HepG2 (cell line): ENCODE measurements around the gene PIK3C2B. TPM values are rescaled to one million over a fixed set of nuclear protein-coding genes. Genes with fewer than 3 reads are reported as not detected.

ENCODE experiments used
- ATAC-seq: fragments of 200-7000 bp; cut with Tn5 transposase; 3 replicates; pipeline ENCODE4 v1.9.1; 2020; ENCODE audit warnings: mild to moderate bottlenecking, moderate library complexity
- BruUV-seq: library from RNA; stranded (reverse); fragments of 400-500 nt; replicated peaks from 2 replicates; lab custom pipeline; 2021; lab: Mats Ljungman, UMichigan
- CTCF ChIA-PET: fragments of 300-600 bp; formaldehyde crosslinking; extraction: SDS; loops from one replicate; lab custom pipeline; 2021; ENCODE audit warnings: low total read pairs, inconsistent platforms, low intra/inter-chr PET ratio; lab: Yijun Ruan, JAX
- POLR2A ChIA-PET: fragments of 350-600 bp; sonication (Branson Sonifier 250); formaldehyde crosslinking; loops from one replicate; lab custom pipeline; 2020; ENCODE audit warnings: antibody characterized with exemption, inconsistent platforms; lab: Yijun Ruan, JAX
- DNase-seq: peaks from one replicate; pipeline ENCODE4 v3.0.0-alpha.2; 2015; ENCODE audit warnings: low spot score
- FAIRE-seq: peaks from 3 replicates; lab custom pipeline; 2011; peaks lifted over from hg19 to GRCh38; lab: Jason Lieb, UNC
- H2AFZ ChIP-seq: one replicate; pipeline ENCODE4 v1.6.1; 2011; ENCODE audit warnings: low read length, inconsistent platforms
- H3K27ac ChIP-seq: fragments of 300-600 bp; 3 replicates; pipeline ENCODE4 v1.8.0; 2011; ENCODE audit warnings: mixed run types, mild to moderate bottlenecking, mixed read lengths, low read length, inconsistent platforms; ENCODE audit not compliant: insufficient read depth; ENCODE audit errors: extremely low read length
- H3K27me3 ChIP-seq, 2 experiments: fragments of 200-600 bp in 1 of 2; 2 replicates in 1 of 2; 3 replicates in 1 of 2; pipeline versions ENCODE4 v1.6.0 to v1.8.0; 2011; ENCODE audit warnings: low read length in 2 of 2, mild to moderate bottlenecking in 2 of 2, moderate library complexity in 2 of 2, inconsistent platforms in 1 of 2; ENCODE audit not compliant: insufficient read depth in 2 of 2, control insufficient read depth in 1 of 2
- H3K36me3 ChIP-seq, 2 experiments: fragments of 200-600 bp in 1 of 2; replicated peaks in 1 of 2; 2 replicates in 1 of 2; 3 replicates in 1 of 2; pipeline versions ENCODE4 v1.5.1 to v1.8.0; 2011; ENCODE audit warnings: low read length in 2 of 2, inconsistent platforms in 1 of 2; ENCODE audit not compliant: insufficient read depth in 2 of 2, control insufficient read depth in 1 of 2
- H3K4me1 ChIP-seq: 2 replicates; pipeline ENCODE4 v1.5.1; 2012; ENCODE audit warnings: low read length, inconsistent platforms; ENCODE audit not compliant: insufficient read depth
- H3K4me2 ChIP-seq: 2 replicates; pipeline ENCODE4 v1.6.0; 2011; ENCODE audit warnings: low read depth, low read length, inconsistent platforms
- H3K4me3 ChIP-seq, 3 experiments: fragments of 200-600 bp in 1 of 3; sonication (generic), shearing (Covaris generic) in 1 of 3; replicated peaks in 1 of 3; 2 replicates each; pipeline ENCODE4 v1.5.1; 2011 to 2016; ENCODE audit warnings: low read length in 3 of 3, inconsistent platforms in 2 of 3, low read depth in 2 of 3, mild to moderate bottlenecking in 2 of 3, control low read depth in 1 of 3, mixed read lengths in 1 of 3; ENCODE audit not compliant: insufficient read depth in 1 of 3
- H3K79me2 ChIP-seq: one replicate; pipeline ENCODE4 v1.6.1; 2011; ENCODE audit warnings: low read length, inconsistent platforms; ENCODE audit not compliant: insufficient read depth
- H3K9ac ChIP-seq: 2 replicates; pipeline ENCODE4 v1.6.0; 2011; ENCODE audit warnings: mild to moderate bottlenecking, low read depth, low read length, inconsistent platforms; ENCODE audit not compliant: insufficient read depth
- H3K9me3 ChIP-seq: 2 replicates; pipeline ENCODE4 v1.5.1; 2012; ENCODE audit warnings: mild to moderate bottlenecking, low read length
- H4K20me1 ChIP-seq: 2 replicates; pipeline ENCODE4 v1.6.0; 2011; ENCODE audit warnings: inconsistent platforms, mild to moderate bottlenecking, low read length, moderate library complexity; ENCODE audit not compliant: insufficient read depth
- AKAP8 ChIP-seq: sonication (generic); formaldehyde crosslinking; IDR thresholded peaks from 2 replicates; pipeline ENCODE4 v1.5.1; 2020; ENCODE audit warnings: mild to moderate bottlenecking, missing genetic modification reagents
- ARNT2 ChIP-seq: sonication (generic); formaldehyde crosslinking; IDR thresholded peaks from 2 replicates; pipeline ENCODE4 v1.8.0; 2022; ENCODE audit warnings: mild to moderate bottlenecking, low read depth, missing genetic modification reagents, moderate library complexity
- GPN1 ChIP-seq: sonication (generic); formaldehyde crosslinking; IDR thresholded peaks from 2 replicates; pipeline ENCODE4 v1.5.1; 2020; ENCODE audit warnings: missing genetic modification reagents, borderline replicate concordance
- RBAK ChIP-seq: sonication (generic); formaldehyde crosslinking; IDR thresholded peaks from 2 replicates; pipeline ENCODE4 v1.5.1; 2020; ENCODE audit warnings: mild to moderate bottlenecking, missing genetic modification reagents
- ZKSCAN1 ChIP-seq: fragments of 150-350 bp; IDR thresholded peaks from 2 replicates; pipeline ENCODE4 v1.6.1; 2014; ENCODE audit warnings: low read length
- ZNF558 ChIP-seq: sonication (generic); formaldehyde crosslinking; IDR thresholded peaks from 2 replicates; pipeline ENCODE4 v1.9.0; 2022; ENCODE audit warnings: mild to moderate bottlenecking, missing genetic modification reagents, borderline replicate concordance
- ZNF629 ChIP-seq: sonication (generic); formaldehyde crosslinking; conservative IDR thresholded peaks from 2 replicates; pipeline ENCODE4 v1.5.0; 2020; ENCODE audit warnings: missing genetic modification reagents
- ZNF75D ChIP-seq: sonication (generic); formaldehyde crosslinking; IDR thresholded peaks from 2 replicates; pipeline ENCODE4 v1.8.1; 2023; ENCODE audit warnings: missing genetic modification reagents, mild to moderate bottlenecking, borderline replicate concordance
- ZNF781 ChIP-seq: sonication (generic); formaldehyde crosslinking; IDR thresholded peaks from 2 replicates; pipeline ENCODE4 v1.5.1; 2020; ENCODE audit warnings: borderline replicate concordance, mild to moderate bottlenecking, missing genetic modification reagents; ENCODE audit errors: not compliant biosample characterization
- WGBS: methylation state at CpG from one replicate; pipeline ENCODE4 v1.1.6; 2017; ENCODE audit warnings: low lambda C conversion rate; 5-methylcytosine and 5-hydroxymethylcytosine counted together
- in situ Hi-C: cut with HindIII; loops from 2 replicates; pipeline ENCODE4 v1.10.0; 2017; ENCODE audit warnings: low pct_unique_long_range_greater_than_20kb; ENCODE audit not compliant: extremely low pct_ligation_motif_present
- intact Hi-C: fragments of 100-400 bp; cut with micrococcal nuclease; formaldehyde crosslinking; loops from one replicate; pipeline ENCODE4 v1.10.0; 2022; ENCODE audit not compliant: unreplicated experiment
- polyA plus RNA-seq, 8 experiments: library from polyadenylated mRNA; depleted of rRNA in 3 of 8; stranded (reverse) in 7 of 8; unstranded in 1 of 8; fragments of >200 nt; fragmentation: Illumina TruSeq in 4 of 8; extraction: Trizol in 4 of 8; gene quantifications; 2 replicates each; pipeline versions ENCODE4 v1.2.1 to v1.2.3, GENCODE V29; 2011 to 2016; ENCODE audit warnings: low read depth in 4 of 8, missing spikeins in 1 of 8, mixed read lengths in 1 of 8; ENCODE audit not compliant: insufficient read depth in 1 of 8
- total RNA-seq, 5 experiments: library from RNA; depleted of rRNA; stranded (reverse); fragments of >200 nt; fragmentation: Illumina TruSeq; extraction: Trizol; gene quantifications; 2 replicates each; pipeline ENCODE4 v1.2.3, GENCODE V29; 2016; ENCODE audit warnings: low read depth in 1 of 5
- TF ChIP-seq, protein P1 (sequence below): sonication (generic); formaldehyde crosslinking; IDR thresholded peaks from 2 replicates; pipeline ENCODE4 v1.5.1; 2020; ENCODE audit warnings: mild to moderate bottlenecking, missing genetic modification reagents, moderate library complexity
- TF ChIP-seq, protein P2 (sequence below): sonication (generic); formaldehyde crosslinking; IDR thresholded peaks from 2 replicates; pipeline ENCODE4 v1.5.0; 2020; ENCODE audit warnings: missing genetic modification reagents, mild to moderate bottlenecking, borderline replicate concordance

The PIK3C2B gene
- total and polyA plus RNA-seq, 2 of the 13 experiments (the other 11 are each of a cell fraction or from before 2014, with no cell fraction given), result 3.4 to 4.5 TPM

DNA sequence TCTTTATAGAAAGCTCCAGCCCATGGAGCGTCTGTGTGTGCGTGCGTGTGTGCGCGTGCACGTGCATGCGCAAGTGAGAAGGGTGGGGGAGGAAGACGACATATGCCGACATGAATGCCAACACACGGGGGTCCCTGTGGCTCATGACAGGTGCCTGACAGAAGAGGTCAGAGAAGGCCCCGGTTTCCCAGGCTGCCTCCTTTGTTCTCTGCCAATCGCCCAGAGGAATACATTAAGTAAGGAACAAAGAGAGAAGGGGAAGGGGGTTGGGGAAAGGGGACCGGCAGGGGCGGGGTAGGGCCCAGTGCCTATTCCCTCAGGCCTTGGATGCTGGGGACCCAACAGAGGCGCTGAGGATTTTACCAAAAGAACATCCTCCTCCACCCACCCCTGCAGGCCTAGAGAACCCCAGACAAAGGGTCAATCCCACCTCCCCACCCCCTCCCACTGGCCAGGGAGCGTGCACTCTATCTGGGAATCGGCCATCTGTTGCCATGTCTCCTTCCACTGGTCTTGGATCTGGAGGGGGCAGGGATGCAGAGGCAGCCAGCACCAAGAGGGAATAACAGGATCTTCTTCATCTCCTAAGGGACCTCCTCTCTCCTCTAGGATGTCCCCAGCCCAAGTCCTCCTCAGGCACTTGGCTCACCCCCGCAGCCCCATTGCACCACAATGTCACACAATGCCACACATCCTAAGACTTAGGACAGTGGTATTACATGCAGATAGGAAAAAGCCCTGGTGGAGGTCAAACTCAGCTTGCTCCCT, 39.4 kb downstream of the PIK3C2B start:
- ChIA-PET POLR2A (no interaction called here), CTCF (no interaction called here)
- peaks cover 12% of the 10 kb centered on the region for H3K4me1 ChIP-seq
- H4K20me1 ChIP-seq, result no peaks in the 10 kb centered on the region
- no peak for TF ChIP-seq ZKSCAN1
- TF ChIP-seq, protein P1, sequence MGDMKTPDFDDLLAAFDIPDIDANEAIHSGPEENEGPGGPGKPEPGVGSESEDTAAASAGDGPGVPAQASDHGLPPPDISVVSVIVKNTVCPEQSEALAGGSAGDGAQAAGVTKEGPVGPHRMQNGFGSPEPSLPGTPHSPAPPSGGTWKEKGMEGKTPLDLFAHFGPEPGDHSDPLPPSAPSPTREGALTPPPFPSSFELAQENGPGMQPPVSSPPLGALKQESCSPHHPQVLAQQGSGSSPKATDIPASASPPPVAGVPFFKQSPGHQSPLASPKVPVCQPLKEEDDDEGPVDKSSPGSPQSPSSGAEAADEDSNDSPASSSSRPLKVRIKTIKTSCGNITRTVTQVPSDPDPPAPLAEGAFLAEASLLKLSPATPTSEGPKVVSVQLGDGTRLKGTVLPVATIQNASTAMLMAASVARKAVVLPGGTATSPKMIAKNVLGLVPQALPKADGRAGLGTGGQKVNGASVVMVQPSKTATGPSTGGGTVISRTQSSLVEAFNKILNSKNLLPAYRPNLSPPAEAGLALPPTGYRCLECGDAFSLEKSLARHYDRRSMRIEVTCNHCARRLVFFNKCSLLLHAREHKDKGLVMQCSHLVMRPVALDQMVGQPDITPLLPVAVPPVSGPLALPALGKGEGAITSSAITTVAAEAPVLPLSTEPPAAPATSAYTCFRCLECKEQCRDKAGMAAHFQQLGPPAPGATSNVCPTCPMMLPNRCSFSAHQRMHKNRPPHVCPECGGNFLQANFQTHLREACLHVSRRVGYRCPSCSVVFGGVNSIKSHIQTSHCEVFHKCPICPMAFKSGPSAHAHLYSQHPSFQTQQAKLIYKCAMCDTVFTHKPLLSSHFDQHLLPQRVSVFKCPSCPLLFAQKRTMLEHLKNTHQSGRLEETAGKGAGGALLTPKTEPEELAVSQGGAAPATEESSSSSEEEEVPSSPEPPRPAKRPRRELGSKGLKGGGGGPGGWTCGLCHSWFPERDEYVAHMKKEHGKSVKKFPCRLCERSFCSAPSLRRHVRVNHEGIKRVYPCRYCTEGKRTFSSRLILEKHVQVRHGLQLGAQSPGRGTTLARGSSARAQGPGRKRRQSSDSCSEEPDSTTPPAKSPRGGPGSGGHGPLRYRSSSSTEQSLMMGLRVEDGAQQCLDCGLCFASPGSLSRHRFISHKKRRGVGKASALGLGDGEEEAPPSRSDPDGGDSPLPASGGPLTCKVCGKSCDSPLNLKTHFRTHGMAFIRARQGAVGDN (CRISPR knock-in tag), result no peak
- no peak for TF ChIP-seq AKAP8 (CRISPR knock-in tag)
- TF ChIP-seq ZNF629 (CRISPR knock-in tag), result no peak
- no peak for TF ChIP-seq ZNF558 (CRISPR knock-in tag)
- no peak for TF ChIP-seq ZNF781 (CRISPR knock-in tag)
- no peak for TF ChIP-seq ARNT2 (CRISPR knock-in tag)
- TF ChIP-seq RBAK (CRISPR knock-in tag), result no peak
- no peak for TF ChIP-seq ZNF75D
- TF ChIP-seq, protein P2, sequence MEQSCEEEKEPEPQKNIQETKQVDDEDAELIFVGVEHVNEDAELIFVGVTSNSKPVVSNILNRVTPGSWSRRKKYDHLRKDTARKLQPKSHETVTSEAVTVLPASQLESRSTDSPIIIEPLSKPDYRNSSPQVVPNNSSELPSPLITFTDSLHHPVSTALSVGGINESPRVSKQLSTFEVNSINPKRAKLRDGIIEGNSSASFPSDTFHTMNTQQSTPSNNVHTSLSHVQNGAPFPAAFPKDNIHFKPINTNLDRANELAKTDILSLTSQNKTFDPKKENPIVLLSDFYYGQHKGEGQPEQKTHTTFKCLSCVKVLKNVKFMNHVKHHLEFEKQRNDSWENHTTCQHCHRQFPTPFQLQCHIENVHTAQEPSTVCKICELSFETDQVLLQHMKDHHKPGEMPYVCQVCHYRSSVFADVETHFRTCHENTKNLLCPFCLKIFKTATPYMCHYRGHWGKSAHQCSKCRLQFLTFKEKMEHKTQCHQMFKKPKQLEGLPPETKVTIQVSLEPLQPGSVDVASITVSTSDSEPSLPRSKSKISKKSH (CRISPR knock-in tag), result no peak
- no peak for TF ChIP-seq GPN1
- H3K27me3 ChIP-seq, result no peaks in the 10 kb centered on the region
- no TSS peak for BruUV-seq
- in situ Hi-C loops (no loop called here), intact Hi-C loops (no loop called here)
- no peak overlapping the region for H3K4me2 ChIP-seq
- H2AFZ ChIP-seq, result no peak overlapping the region
- ATAC-seq, result no peak
- no peak for DNase-seq
- H3K9ac ChIP-seq, result no peak overlapping the region
- H3K4me3 ChIP-seq, result no peak overlapping the region
- H3K27ac ChIP-seq, result no peak overlapping the region
- H3K9me3 ChIP-seq, result no peaks in the 10 kb centered on the region
- H3K36me3 ChIP-seq, result peaks cover 4 to 8% of the 10 kb centered on the region in 2 experiments; a peak in 3 of 5 replicates
- WGBS, result 88% methylated on average over 17 of the region's 18 CpGs
- no peaks in the 10 kb centered on the region for H3K79me2 ChIP-seq
- no peak for FAIRE-seq
